IPS-NIHi7 (cell line): ENCODE data around the gene ACER2.
"Not testable (repeated sequence)": the region's sequence is repeated elsewhere in the genome, so short reads cannot be mapped to it uniquely, and the experiment has no call there.

Source experiments
- DNase-seq: peaks from one replicate; pipeline ENCODE4 v3.0.0; 2012; ENCODE audit warnings: mixed read lengths; ENCODE audit errors: extremely low spot score

Gene ACER2

GRCh38 chr9:19409401-19410194, 789 bp downstream of the ACER2 start:
- DNase-seq, result peak; percentile 64

- no peak for DNase-seq
Measured at GRCh38 chr9:19410195-19410503, 1.3 kb downstream of the ACER2 start.

GRCh38 chr9:19410594-19410993, 1.8 kb downstream of the ACER2 start:
- DNase-seq, result no peak

GRCh38 chr9:19411316-19411715, 2.5 kb downstream of the ACER2 start:
- DNase-seq, result no peak

GRCh38 chr9:19413456-19413855, 4.6 kb downstream of the ACER2 start:
- not testable (repeated sequence) for DNase-seq

- DNase-seq, result no peak
Measured at GRCh38 chr9:19416143-19416542, 7.3 kb downstream of the ACER2 start.

- DNase-seq, result no peak
Measured at GRCh38 chr9:19420877-19421276, 12.1 kb downstream of the ACER2 start.

DNA sequence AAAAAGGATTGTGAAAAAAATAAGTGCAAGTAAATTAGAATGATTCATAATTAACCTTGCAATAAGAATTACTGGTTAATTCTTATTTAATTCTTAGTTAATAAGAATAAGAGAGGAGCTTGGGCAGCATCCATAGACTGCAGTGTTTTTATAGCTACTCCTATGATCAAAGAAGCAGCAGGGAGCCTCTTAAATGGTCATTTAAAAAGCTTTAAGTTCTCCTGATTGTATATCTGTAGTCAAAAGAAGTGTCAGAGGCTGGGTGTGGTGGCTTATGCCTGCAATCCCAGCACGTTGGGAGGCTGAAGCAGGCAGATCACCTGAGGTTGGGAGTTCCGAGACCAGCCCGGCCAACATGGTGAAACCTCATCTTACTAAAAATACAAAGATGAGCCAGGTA, 14.4 kb downstream of the ACER2 start:
- DNase-seq, result no peak

DNA sequence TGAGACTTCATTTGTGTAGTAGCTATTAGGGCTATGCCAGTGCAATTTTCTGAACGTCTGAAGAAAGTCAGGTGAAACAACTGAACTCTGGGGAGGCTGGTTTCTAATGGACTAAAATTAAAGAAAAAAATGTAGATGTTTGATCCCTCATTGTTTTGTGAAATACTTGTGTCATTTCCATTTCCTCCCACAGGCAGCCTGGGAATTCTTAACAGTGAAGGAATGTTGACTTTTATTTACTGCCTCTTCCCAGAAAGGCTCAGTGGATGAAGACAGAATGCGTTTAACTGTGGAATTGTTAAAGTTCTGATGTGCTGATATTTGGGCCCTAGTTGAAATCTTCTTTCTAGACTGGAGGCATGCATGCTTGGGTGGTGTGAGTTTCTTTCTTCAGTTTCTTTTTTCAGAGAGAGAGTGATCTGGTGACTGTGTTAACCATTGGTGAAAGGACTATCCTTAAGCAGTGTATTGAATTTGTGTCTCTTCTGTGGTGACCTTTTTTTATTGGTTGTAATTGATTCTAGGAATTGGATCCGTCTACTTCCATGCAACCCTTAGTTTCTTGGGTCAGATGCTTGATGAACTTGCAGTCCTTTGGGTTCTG, 15.5 kb downstream of the ACER2 start:
- DNase-seq, result no peak

- DNase-seq, result no peak
Measured at GRCh38 chr9:19429595-19429994, 20.8 kb downstream of the ACER2 start.

GRCh38 chr9:19430201-19430760, 21.5 kb downstream of the ACER2 start:
- no peak for DNase-seq

DNA sequence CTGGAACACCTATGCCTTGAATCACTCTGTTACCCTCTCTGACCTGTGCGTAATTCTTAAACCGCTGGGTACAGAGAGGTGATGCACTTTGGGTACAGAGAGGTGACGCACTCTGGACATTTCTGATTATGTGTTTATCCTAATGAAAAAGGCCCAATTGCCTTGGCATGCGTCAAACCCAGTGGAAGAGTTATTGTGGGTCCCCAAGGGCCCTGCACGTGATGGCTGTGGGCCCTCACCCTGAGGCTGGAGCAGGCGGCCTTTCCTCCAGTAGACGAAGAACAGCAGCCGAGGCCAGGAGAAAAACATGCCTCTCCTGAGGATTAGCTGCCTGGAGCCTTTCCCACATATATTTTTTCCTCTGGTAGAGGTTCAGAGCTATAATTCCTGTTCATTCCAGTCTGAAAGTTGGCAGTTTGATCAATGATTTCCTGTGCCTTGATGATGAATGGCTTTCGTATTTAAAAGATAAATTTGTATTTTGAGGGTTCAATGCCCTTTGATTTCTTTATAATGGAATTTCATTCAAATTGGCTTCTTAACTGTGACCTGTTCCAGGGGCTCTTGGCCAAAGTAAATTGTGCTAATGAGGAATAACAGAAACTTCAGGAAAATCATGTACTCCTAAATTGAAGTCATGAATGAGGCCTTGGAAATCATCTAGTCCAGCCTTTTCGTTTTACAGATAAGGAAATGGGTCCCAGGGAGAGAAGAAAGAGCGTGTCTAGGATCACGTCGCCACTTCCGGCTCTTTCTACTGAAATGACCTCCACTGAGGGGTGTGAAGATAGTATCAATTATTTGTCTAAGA, 22.8 kb downstream of the ACER2 start:
- no peak for DNase-seq

- DNase-seq, result no peak
Measured at GRCh38 chr9:19432473-19432872, 23.7 kb downstream of the ACER2 start.

DNA sequence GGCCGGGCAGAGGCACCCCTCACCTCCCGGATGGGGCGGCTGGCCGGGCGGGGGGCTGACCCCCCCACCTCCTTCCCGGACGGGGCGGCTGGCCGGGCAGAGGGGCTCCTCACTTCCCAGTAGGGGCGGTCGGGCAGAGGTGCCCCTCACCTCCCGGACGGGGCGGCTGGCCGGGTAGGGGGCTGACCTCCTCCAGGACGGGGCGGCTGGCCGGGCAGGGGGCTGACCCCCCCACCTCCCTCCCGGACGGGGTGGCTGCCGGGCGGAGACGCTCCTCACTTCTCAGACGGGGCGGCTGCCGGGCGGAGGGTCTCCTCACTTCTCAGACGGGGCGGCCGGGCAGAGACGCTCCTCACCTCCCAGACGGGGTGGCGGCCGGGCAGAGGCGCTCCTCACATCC, 24.9 kb downstream of the ACER2 start:
- not testable (repeated sequence) for DNase-seq

DNA sequence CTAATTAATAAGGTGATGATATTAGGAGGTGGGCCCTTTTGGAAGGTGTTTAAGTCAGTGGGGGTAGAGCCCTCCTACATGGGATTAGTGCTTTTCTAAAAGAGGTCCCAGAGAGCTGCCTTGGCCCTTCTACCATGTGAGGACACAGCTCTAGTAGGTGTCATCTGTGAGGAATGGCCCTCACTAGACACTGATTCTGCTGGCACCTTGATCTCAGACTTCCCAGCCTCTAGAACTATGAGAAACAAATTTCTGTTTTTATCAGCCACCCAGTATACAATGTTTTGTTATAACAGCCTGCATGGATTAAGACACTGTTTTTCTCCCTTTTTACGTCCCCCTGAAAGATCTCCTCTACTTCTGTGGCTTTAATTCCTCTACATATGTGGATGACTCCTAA, 31.6 kb downstream of the ACER2 start:
- DNase-seq, result no peak

- DNase-seq, result no peak
Measured at GRCh38 chr9:19440823-19441580, 32.2 kb downstream of the ACER2 start.

DNA sequence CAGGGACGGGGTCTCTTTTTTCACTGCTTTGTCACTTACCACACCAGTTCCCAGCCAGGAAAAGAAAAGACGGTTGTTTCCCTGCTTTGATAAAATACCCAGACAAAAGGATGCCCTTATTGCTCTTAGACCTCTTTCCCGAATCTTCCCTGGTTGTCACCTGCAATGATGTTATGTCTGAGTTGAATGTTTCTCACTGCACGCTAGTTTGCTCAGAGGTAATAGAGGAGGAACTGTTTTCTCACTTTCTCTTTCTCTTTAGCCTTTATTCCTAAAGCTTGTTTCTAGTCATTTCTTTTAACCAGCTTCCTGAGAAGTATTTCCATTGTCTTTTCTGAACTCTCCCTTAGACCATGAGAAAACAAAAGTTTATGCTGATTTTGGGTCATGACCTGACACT, 32.9 kb downstream of the ACER2 start:
- DNase-seq, result no peak

DNA sequence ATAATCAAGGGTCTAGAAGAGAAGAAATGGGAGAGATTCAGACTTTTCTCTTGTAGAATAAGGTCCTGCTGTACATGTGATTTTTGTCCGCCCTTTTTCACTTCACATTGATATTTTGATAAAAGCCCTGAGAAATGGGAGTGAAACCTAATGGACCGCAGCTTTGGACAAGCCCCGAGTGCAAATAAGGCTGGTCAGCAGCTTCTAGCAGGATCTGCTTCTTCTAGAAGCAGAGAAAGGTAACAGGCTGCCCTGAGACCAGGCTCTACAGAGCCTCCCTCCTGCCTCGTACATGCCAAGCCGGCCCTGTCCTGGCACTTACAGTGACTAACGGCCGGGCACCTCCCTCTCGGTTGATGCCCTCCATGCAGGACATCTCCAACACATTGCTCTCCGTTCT, 33.4 kb downstream of the ACER2 start:
- DNase-seq, result no peak

DNA sequence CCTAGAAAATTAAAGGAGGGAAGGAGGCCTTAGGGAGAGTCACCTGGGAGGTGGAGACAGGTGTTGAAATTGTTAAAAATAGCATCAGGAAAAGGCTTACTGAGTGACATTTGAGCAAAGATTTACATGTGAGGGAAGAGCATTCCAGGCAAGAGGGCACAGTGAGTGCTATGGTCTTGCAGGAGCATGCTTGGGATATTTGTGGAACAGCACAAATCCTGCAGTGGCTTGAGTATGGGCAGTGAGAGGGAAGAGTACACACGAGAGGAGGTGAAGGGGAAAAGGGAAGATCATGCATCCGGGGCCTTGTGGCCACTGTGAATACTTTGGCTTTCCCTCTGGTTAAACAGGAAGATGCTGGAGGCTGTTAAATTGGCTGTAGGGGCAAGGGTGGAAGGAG, 36.6 kb downstream of the ACER2 start:
- no peak for DNase-seq

GRCh38 chr9:19446361-19446861, 37.6 kb downstream of the ACER2 start:
- peak; percentile 57 for DNase-seq

- DNase-seq, result no peak
Measured at GRCh38 chr9:19451240-19452087, 42.7 kb downstream of the ACER2 start.
